ENCODE measurements around the gene SORCS3.

DNA sequence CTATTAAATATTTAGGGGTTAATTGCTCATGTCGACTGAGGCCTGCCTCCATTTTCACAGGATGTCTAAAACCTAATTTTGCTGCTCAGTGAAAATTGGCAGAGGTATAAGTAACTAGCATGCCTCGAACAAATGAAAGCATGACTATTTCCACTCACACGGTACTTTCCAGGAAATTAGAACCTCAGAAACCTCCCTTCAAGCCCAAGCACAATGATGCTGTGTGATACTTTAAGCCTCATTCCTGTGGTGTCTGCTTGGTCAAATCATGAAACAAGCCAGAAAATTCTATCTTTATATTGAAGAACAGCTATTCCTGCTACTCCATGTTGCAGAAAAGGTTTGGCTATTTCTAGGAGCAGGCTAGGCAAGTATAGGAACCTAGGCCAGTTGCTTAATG is 203.0 kb downstream of the SORCS3 start:
- TF ChIP-seq, protein P1, sequence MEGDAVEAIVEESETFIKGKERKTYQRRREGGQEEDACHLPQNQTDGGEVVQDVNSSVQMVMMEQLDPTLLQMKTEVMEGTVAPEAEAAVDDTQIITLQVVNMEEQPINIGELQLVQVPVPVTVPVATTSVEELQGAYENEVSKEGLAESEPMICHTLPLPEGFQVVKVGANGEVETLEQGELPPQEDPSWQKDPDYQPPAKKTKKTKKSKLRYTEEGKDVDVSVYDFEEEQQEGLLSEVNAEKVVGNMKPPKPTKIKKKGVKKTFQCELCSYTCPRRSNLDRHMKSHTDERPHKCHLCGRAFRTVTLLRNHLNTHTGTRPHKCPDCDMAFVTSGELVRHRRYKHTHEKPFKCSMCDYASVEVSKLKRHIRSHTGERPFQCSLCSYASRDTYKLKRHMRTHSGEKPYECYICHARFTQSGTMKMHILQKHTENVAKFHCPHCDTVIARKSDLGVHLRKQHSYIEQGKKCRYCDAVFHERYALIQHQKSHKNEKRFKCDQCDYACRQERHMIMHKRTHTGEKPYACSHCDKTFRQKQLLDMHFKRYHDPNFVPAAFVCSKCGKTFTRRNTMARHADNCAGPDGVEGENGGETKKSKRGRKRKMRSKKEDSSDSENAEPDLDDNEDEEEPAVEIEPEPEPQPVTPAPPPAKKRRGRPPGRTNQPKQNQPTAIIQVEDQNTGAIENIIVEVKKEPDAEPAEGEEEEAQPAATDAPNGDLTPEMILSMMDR (IDR thresholded peaks at IDR 0.05): no peak
- no peak for TF ChIP-seq POLR2A (IDR thresholded peaks at IDR 0.05)
